ENCODE measurements around the gene ZNF227.
A peak's percentile ranks its signal among the peaks of the same experiment; 100 is the strongest.
"Not testable (repeated sequence)": the region's sequence is repeated elsewhere in the genome, so short reads cannot be mapped to it uniquely, and the experiment has no call there.

The ZNF227 gene

GRCh38 chr19:44253392-44253791 is 41.1 kb downstream of the ZNF227 start:
- H3K9me3 ChIP-seq (ENCODE audit: control insufficient read depth, insufficient read depth, low read length); H3K4me3 ChIP-seq (ENCODE audit: low read depth, low read length); H3K9ac ChIP-seq (ENCODE audit: low read depth, low read length); H3K4me1 ChIP-seq (ENCODE audit: control insufficient read depth, insufficient read depth, low read length); H3K27me3 ChIP-seq (ENCODE audit: control insufficient read depth, insufficient read depth, low read length); H3K36me3 ChIP-seq (ENCODE audit: control insufficient read depth, insufficient read depth, low read length): not testable (repeated sequence)

- Histone ChIP-seq H3K27me3 (ENCODE audit: control insufficient read depth, insufficient read depth, low read length) (no peaks in the 10 kb centered on the region), H3K9ac (ENCODE audit: low read depth, low read length) (no peak overlapping the region), H3K4me3 (ENCODE audit: low read depth, low read length) (no peak overlapping the region), H3K36me3 (ENCODE audit: control insufficient read depth, insufficient read depth, low read length) (no peaks in the 10 kb centered on the region), H3K4me1 (ENCODE audit: control insufficient read depth, insufficient read depth, low read length) (no peaks in the 10 kb centered on the region), H3K9me3 (ENCODE audit: control insufficient read depth, insufficient read depth, low read length) (no peaks in the 10 kb centered on the region)
These were observed 42.2 kb downstream of the ZNF227 start for GRCh38 chr19:44254496-44254895.

GRCh38 chr19:44255705-44256411 is 43.5 kb downstream of the ZNF227 start:
- Histone ChIP-seq H3K4me1 (ENCODE audit: control insufficient read depth, insufficient read depth, low read length) (no peaks in the 10 kb centered on the region), H3K27me3 (ENCODE audit: control insufficient read depth, insufficient read depth, low read length) (no peaks in the 10 kb centered on the region), H3K36me3 (ENCODE audit: control insufficient read depth, insufficient read depth, low read length) (no peaks in the 10 kb centered on the region), H3K9ac (ENCODE audit: low read depth, low read length) (no peak overlapping the region), H3K4me3 (ENCODE audit: low read depth, low read length) (no peak overlapping the region), H3K9me3 (ENCODE audit: control insufficient read depth, insufficient read depth, low read length) (no peaks in the 10 kb centered on the region)

GRCh38 chr19:44258136-44258535 is 45.8 kb downstream of the ZNF227 start:
- Histone ChIP-seq H3K36me3 (ENCODE audit: control insufficient read depth, insufficient read depth, low read length) (no peaks in the 10 kb centered on the region), H3K9ac (ENCODE audit: low read depth, low read length) (no peak overlapping the region), H3K9me3 (ENCODE audit: control insufficient read depth, insufficient read depth, low read length) (no peaks in the 10 kb centered on the region), H3K4me1 (ENCODE audit: control insufficient read depth, insufficient read depth, low read length) (no peaks in the 10 kb centered on the region), H3K27me3 (ENCODE audit: control insufficient read depth, insufficient read depth, low read length) (no peaks in the 10 kb centered on the region), H3K4me3 (ENCODE audit: low read depth, low read length) (no peak overlapping the region)

- peak overlapping the region; percentile 82 for H3K4me3 ChIP-seq (ENCODE audit: low read depth, low read length)
- H3K36me3 ChIP-seq (ENCODE audit: control insufficient read depth, insufficient read depth, low read length) = no peaks in the 10 kb centered on the region
- no peaks in the 10 kb centered on the region for H3K27me3 ChIP-seq (ENCODE audit: control insufficient read depth, insufficient read depth, low read length)
- no peaks in the 10 kb centered on the region for H3K4me1 ChIP-seq (ENCODE audit: control insufficient read depth, insufficient read depth, low read length)
- H3K9me3 ChIP-seq (ENCODE audit: control insufficient read depth, insufficient read depth, low read length) = no peaks in the 10 kb centered on the region
- no peak overlapping the region for H3K9ac ChIP-seq (ENCODE audit: low read depth, low read length)
These were observed 46.6 kb downstream of the ZNF227 start for GRCh38 chr19:44258835-44259413.

- H3K9me3 ChIP-seq (ENCODE audit: control insufficient read depth, insufficient read depth, low read length) = no peaks in the 10 kb centered on the region
- no peaks in the 10 kb centered on the region for H3K27me3 ChIP-seq (ENCODE audit: control insufficient read depth, insufficient read depth, low read length)
- no peaks in the 10 kb centered on the region for H3K36me3 ChIP-seq (ENCODE audit: control insufficient read depth, insufficient read depth, low read length)
- no peaks in the 10 kb centered on the region for H3K4me1 ChIP-seq (ENCODE audit: control insufficient read depth, insufficient read depth, low read length)
- H3K9ac ChIP-seq (ENCODE audit: low read depth, low read length) = peak overlapping the region; percentile 9
- H3K4me3 ChIP-seq (ENCODE audit: low read depth, low read length) = peak overlapping the region; percentile 82
These were observed 48.0 kb downstream of the ZNF227 start for GRCh38 chr19:44260343-44260681.

- Histone ChIP-seq H3K27me3 (ENCODE audit: control insufficient read depth, insufficient read depth, low read length) (no peaks in the 10 kb centered on the region), H3K4me3 (ENCODE audit: low read depth, low read length) (peak overlapping the region; percentile 82), H3K9ac (ENCODE audit: low read depth, low read length) (no peak overlapping the region), H3K4me1 (ENCODE audit: control insufficient read depth, insufficient read depth, low read length) (no peaks in the 10 kb centered on the region), H3K9me3 (ENCODE audit: control insufficient read depth, insufficient read depth, low read length) (no peaks in the 10 kb centered on the region), H3K36me3 (ENCODE audit: control insufficient read depth, insufficient read depth, low read length) (no peaks in the 10 kb centered on the region)
These were observed 48.5 kb downstream of the ZNF227 start for GRCh38 chr19:44260695-44261446.

GRCh38 chr19:44277331-44277730 is 65.0 kb downstream of the ZNF227 start:
- Histone ChIP-seq H3K4me3 (ENCODE audit: low read depth, low read length) (no peak overlapping the region), H3K9ac (ENCODE audit: low read depth, low read length) (no peak overlapping the region), H3K4me1 (ENCODE audit: control insufficient read depth, insufficient read depth, low read length) (no peaks in the 10 kb centered on the region), H3K9me3 (ENCODE audit: control insufficient read depth, insufficient read depth, low read length) (no peaks in the 10 kb centered on the region), H3K36me3 (ENCODE audit: control insufficient read depth, insufficient read depth, low read length) (no peaks in the 10 kb centered on the region), H3K27me3 (ENCODE audit: control insufficient read depth, insufficient read depth, low read length) (no peaks in the 10 kb centered on the region)

- H3K4me1 ChIP-seq (ENCODE audit: control insufficient read depth, insufficient read depth, low read length) = no peaks in the 10 kb centered on the region
- H3K4me3 ChIP-seq (ENCODE audit: low read depth, low read length) = no peak overlapping the region
- H3K36me3 ChIP-seq (ENCODE audit: control insufficient read depth, insufficient read depth, low read length) = no peaks in the 10 kb centered on the region
- no peaks in the 10 kb centered on the region for H3K27me3 ChIP-seq (ENCODE audit: control insufficient read depth, insufficient read depth, low read length)
- no peaks in the 10 kb centered on the region for H3K9me3 ChIP-seq (ENCODE audit: control insufficient read depth, insufficient read depth, low read length)
- no peak overlapping the region for H3K9ac ChIP-seq (ENCODE audit: low read depth, low read length)
These were observed 65.9 kb downstream of the ZNF227 start for GRCh38 chr19:44278181-44278690.

- no peaks in the 10 kb centered on the region for H3K36me3 ChIP-seq (ENCODE audit: control insufficient read depth, insufficient read depth, low read length)
These were observed 68.6 kb downstream of the ZNF227 start for GRCh38 chr19:44280916-44281315.

GRCh38 chr19:44282846-44283245 is 70.5 kb downstream of the ZNF227 start:
- Histone ChIP-seq H3K9me3 (ENCODE audit: control insufficient read depth, insufficient read depth, low read length) (no peaks in the 10 kb centered on the region), H3K9ac (ENCODE audit: low read depth, low read length) (no peak overlapping the region), H3K36me3 (ENCODE audit: control insufficient read depth, insufficient read depth, low read length) (peaks cover 9% of the 10 kb centered on the region), H3K4me3 (ENCODE audit: low read depth, low read length) (no peak overlapping the region), H3K4me1 (ENCODE audit: control insufficient read depth, insufficient read depth, low read length) (no peaks in the 10 kb centered on the region), H3K27me3 (ENCODE audit: control insufficient read depth, insufficient read depth, low read length) (no peaks in the 10 kb centered on the region)

More at GRCh38 chr19:44280916-44281315, 68.6 kb downstream of the ZNF227 start:
- H3K9me3 ChIP-seq (ENCODE audit: control insufficient read depth, insufficient read depth, low read length) = no peaks in the 10 kb centered on the region
- no peaks in the 10 kb centered on the region for H3K27me3 ChIP-seq (ENCODE audit: control insufficient read depth, insufficient read depth, low read length)
- H3K4me3 ChIP-seq (ENCODE audit: low read depth, low read length) = no peak overlapping the region
- H3K4me1 ChIP-seq (ENCODE audit: control insufficient read depth, insufficient read depth, low read length) = no peaks in the 10 kb centered on the region
- H3K9ac ChIP-seq (ENCODE audit: low read depth, low read length) = no peak overlapping the region

- H3K4me1 ChIP-seq (ENCODE audit: control insufficient read depth, insufficient read depth, low read length) = no peaks in the 10 kb centered on the region
- H3K36me3 ChIP-seq (ENCODE audit: control insufficient read depth, insufficient read depth, low read length) = peaks cover 17% of the 10 kb centered on the region
- H3K9me3 ChIP-seq (ENCODE audit: control insufficient read depth, insufficient read depth, low read length) = no peaks in the 10 kb centered on the region
- no peaks in the 10 kb centered on the region for H3K27me3 ChIP-seq (ENCODE audit: control insufficient read depth, insufficient read depth, low read length)
- no peak overlapping the region for H3K4me3 ChIP-seq (ENCODE audit: low read depth, low read length)
- H3K9ac ChIP-seq (ENCODE audit: low read depth, low read length) = no peak overlapping the region
These were observed 72.6 kb downstream of the ZNF227 start for GRCh38 chr19:44284968-44285367.
